GM18867 (cell line): ENCODE measurements around the gene RBM44.
A peak's percentile ranks its signal among the peaks of the same experiment; 100 is the strongest.
"Not testable (repeated sequence)": the region's sequence is repeated elsewhere in the genome, so short reads cannot be mapped to it uniquely, and the experiment has no call there.

Experiments
- ATAC-seq: cut with Tn5 transposase; IDR thresholded peaks from one replicate; pipeline ENCODE4 v1.9.1; 2021; ENCODE audit warnings: mild to moderate bottlenecking, moderate library complexity; ENCODE audit not compliant: unreplicated experiment

The RBM44 gene

GRCh38 chr2:237798236-237799059 lies at the start of gene RBM44:
Gene RBM44 (plus strand): TSS chr2:237798779. CDS start chr2:237813610, 14,831 bp downstream.
- ATAC-seq, result no peak

DNA sequence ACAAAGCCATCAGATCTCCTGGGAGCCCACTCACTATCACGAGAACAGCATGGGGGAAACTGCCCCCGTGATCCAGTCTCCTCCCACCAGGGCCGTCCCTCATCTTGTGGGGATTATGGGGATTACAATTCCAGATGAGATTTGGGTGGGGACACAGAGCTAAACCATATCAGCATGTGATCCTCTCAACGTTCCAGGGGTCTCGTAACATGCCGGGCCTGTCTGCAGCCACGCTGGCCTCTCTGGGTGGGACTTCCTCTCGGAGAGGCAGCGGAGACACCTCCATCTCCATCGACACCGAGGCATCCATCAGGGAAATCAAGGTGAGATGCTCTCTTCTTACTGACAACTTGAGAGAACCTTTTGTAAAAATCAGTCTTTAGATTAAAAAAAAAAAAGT lies 49.6 kb upstream of the RBM44 start:
- no peak for ATAC-seq

- no peak for ATAC-seq
Observed at GRCh38 chr2:237749961-237750360, 48.6 kb upstream of the RBM44 start.

DNA sequence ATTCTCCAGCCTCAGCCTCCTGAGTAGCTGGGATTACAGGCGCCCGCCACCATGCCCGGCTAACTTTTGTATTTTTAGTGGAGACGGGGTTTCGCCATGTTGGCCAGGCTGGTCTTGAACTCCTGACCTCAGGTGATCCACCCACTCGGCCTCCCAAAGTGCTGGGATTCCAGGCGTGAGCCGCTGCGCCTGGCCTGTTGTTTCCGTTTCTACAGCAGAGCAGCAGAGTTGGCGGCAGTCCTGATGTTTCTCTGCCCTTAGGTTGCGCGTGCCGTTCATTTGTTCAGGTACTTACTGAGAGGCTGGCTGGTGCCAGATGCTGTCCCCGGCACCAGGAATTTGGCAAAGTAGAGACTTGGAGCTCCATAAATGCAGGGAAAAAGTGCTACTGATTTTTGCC lies 48.1 kb upstream of the RBM44 start:
- ATAC-seq, result not testable (repeated sequence)

DNA sequence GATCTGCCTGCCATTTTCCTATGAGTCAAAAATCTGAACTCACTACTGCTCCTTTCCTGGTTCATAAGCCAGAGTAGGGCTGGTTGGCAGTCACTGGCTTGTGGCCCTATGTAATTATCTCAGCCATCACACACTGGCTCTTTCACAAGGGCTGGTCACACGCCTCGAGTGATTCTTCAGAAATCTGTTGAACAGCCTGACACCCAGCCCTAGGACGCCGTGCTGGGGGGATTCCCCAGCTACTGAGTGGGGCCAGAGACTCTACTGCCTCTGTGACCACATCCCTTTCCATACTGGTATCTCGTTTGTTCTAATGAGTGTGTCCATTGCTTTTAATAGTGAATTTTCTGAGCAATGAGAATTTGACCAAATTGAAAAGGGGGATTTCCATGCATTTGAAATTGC lies 45.8 kb upstream of the RBM44 start:
- ATAC-seq, result peak; percentile 95

- ATAC-seq, result no peak
Observed at GRCh38 chr2:237754182-237754581, 44.4 kb upstream of the RBM44 start.

DNA sequence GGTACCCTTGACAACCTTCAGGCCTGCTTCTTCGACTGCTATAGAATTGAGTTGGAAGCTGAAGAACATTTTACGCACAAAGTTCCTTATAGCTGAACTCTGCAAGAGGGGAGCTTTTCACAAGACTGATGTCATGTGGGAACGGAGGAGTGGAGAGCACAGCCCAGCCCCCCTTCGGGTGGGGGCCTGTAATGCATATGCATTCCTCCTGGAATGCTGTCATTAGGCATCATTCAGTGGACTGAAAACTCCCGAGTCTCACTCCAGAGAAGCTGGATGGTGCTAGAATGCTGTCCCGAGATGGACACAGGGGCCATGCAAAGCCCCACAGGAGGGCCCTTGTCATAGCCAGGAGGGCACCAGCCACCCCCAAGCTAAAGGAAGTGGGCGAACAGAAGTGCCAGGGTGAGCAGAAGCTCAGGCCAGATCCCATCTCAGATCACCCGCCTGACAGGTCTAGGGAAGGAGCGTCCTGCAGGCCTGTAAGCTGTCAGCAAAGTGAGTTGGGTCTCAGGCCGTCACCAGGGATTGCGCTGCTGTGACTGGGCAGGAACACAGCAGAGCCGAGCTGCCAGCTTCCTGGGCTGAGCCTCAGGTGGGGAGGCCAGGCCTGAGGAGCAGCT lies 43.8 kb upstream of the RBM44 start:
- ATAC-seq, result no peak

GRCh38 chr2:237757616-237758015 lies 41.0 kb upstream of the RBM44 start:
- no peak for ATAC-seq

DNA sequence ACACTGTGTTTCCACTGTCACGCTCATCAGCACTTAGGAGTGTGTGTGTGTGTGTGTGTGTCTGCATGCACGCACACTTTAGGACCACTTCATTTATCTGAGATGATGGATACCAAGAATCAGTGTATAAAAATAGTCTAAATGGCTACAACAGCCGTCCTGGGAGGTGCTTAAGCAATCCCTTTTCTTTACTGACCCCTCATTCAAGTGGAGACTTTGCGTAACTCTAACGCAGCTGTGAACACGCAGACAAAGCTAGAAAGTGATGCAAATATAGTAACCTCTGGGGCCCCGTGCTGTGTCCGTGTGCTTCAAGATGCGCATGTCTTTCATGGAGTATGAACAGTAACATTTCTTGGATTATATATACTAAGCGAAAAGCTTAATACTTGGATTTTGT lies 40.4 kb upstream of the RBM44 start:
- ATAC-seq, result no peak

GRCh38 chr2:237759176-237759575 lies 39.4 kb upstream of the RBM44 start:
- no peak for ATAC-seq

DNA sequence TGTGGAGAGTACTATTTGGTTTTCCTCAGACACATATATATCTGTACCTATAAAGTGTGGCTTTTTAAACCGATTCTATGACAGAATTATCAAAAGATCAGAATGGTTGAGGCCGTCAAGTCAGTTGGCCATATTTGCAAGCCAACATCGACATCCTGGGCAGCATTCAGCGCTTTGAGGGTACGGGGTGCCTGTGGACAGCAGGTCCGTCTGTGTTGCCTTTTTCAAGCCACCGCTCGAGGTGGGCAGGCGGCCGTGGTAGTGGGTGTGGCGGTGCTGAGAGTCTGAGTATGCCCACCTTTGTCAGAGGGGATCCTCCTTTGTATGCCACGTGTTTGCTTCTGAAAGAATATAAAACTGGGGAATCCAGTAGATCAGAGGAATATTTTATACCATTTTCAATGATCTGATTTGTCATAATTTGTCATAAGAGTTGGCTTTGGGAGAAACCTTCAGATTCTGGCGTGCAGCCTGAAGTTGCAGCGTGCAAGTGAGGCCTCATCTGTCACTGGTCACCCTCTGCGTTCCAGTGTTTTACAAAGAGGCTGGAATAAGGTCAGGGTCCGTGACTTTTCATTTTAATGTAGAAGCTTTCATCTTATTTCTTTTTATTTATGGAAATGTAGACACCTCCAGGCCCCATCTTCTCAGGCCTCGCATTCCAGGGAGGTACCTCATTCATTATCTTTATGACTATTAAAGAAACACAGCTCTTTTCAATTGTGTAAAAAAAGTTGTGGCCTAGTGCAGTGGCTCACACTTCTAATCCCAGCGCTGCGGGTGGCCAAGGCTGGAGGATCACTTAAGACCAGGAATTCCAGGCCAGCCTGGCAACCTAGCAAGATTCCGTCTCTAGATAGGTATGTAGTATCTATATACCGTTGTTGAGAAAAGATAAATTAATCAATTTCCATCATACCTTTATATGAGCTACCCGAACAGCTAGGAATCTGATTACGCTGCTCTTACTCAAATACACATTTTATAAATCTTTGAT lies 37.8 kb upstream of the RBM44 start:
- ATAC-seq, result no peak

- ATAC-seq, result not testable (repeated sequence)
Observed at GRCh38 chr2:237762291-237763182, 36.0 kb upstream of the RBM44 start.

DNA sequence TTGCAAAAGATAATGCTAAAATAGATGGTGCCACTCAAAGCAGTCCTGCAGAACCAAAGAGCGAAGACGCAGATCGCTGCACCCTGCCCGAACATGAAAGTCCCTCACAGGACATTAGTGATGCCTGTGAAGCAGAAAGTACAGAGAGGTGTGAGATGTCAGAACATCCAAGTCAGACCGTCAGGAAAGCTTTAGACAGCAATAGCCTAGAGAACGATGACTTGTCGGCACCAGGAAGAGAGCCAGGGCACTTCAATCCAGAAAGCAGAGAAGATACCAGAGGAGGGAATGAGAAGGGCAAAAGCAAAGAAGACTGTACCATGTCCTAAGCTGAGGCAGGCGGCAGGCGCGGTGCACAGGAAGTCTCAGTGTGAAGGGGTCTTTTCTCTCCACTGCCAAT lies 34.8 kb upstream of the RBM44 start:
- no peak for ATAC-seq

- ATAC-seq, result not testable (repeated sequence)
Observed at GRCh38 chr2:237765122-237765521, 33.5 kb upstream of the RBM44 start.

DNA sequence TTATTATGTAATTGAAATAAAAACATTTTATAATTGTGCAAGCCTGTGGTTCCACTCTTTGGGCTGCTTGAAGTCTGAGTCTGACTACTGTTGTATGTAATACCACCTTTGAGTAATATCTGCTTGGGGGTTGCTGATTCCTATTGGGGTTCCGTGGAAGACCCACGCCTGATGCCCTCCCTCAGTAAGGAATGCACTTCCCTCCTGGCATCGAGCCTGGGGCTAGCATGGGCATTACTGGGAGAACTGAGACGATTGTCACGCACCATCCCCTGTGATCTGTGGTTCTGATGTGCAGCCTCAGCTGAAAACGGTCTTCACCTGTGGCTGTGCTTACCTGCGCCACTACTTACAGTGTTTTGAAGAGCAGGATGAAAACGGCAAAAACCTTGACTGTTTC lies 32.7 kb upstream of the RBM44 start:
- ATAC-seq, result no peak

DNA sequence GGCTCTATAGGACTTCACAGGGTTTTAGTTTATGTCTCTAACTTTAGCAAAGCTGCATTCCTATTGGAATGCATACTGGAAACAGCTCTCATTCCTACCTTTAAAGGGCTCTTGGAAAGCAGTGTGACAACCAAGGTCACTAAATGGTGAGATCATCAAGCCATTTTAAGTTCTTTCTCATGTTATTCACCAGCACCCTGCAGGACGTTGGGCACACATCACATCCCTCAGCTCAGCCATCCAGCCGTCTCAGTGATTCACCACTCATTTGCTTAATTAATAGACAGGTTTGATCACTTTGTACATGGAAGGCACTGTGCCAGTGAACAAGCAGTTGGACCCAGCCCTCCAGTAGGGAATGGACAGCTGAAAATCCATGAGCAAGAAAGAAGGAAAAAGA lies 32.2 kb upstream of the RBM44 start:
- ATAC-seq, result no peak

- ATAC-seq, result no peak
Observed at GRCh38 chr2:237772513-237772912, 26.1 kb upstream of the RBM44 start.

DNA sequence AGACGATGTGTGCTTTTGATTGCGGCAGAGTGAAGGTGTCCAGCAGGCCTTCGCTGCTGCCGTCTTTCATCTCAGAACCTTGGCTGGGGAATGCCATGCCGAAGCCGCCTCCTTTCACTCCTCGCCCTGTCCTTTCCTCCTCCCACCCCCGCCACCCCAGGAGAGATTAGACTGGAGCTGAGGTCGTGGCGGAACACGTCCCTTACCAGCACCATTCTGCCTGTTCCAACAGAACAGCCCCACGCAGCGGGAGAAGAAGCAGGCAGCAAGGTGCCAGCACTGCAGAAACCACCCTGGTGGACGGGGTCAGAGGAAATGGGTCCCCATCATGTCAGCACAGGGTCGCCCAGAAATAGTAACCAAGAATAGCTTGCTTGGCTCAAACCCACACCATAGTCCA lies 24.8 kb upstream of the RBM44 start:
- no peak for ATAC-seq

- ATAC-seq, result no peak
Observed at GRCh38 chr2:237774811-237775553, 23.6 kb upstream of the RBM44 start.

DNA sequence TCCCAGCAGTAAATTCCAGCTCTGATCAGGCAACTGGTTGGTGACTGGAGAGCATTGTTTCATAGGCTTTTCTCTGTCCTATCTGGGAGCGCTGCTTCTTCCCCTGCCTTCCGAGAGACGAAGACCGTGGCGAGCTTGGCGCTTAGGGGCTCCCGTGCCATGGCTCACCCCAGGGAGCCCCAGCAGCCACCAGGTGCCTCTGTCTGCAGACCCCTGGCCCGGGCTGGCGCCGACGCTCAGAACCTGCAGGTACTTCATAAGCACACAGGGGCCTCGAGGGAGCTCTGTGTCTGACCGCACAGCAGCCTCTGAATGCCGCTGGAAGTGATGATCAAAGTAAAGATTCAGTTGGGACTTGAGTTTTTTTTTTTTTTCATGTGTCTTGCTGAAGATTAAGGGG lies 19.1 kb upstream of the RBM44 start:
- no peak for ATAC-seq
